ENCODE measurements around the gene CDYL.
"Not testable (repeated sequence)": the region's sequence is repeated elsewhere in the genome, so short reads cannot be mapped to it uniquely, and the experiment has no call there.

CDYL gene

DNA sequence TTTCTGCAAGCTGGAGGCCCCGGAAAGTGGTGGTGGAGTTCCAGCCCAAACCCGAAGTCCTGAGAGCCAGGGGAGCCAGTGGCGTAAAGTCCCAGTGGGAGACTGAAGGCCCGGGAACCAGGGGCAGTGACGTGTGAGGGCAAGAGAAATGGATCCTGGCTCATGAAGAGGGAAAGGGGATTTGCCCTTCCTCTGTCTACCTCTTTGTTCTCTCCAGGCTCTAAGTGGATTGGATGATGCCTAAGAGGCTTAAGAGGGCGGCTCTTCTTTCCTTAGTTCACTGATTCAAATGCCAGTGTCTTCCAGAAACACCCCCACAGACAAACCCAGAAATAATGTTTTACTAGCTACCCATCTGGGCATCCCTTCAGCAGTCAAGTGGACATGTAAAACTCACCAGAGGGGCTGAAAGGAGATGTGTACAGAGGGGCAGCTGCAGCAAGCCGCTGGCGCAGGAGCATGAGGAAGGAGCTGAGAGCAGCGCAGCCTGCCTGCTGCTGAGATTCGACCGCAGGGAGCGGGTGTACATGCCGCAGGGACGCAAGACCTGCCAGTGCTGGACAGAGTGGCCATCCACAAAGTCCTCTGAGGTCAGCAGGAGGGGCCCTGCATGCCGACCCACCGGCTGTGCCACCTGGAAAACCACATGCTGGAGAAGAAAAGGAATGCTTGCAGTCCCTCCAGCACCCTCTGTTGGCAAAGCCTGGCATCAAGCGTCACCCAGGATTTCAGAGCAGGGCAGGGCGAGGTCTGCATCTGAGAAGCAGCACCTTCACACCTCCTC lies 29.5 kb downstream of the CDYL start:
- DNase-seq = no peak

DNA sequence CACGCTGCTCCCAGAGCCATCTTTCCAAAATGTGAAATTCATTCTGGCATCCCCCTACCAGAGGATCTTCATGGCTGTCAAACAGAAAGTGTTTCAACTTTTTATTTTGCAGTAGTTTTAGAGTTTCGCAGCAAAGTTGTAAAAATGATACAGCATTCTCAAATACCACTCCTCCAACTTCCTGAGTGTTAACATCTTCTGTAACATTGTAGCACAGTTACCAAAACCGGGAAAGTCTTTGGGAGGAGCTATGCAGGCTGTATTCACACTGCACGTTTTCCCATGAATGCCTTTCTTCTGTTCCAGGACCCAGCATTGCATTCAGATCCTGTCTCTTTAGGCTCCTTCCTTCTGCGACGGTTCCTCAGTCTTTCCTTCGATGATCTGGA lies 30.1 kb downstream of the CDYL start:
- no peak for DNase-seq

DNA sequence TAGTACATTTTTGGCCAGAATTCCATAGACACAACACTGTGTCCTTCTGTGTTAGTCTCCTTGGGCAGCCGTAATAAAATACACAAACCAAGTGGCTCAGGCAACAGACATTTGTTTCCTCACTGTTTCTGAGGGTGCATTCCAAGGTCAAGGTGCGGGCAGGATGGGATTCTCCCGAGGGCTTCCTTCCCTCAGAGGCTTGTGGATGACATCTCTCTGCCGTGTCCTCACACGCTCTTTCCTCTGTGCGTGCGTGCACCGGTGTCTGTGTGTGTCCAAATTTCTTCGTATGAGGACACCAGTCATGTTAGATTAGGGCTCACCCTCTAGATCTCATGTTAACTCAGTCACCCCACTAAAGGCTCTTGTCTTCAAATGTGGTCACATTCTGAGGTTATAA lies 30.6 kb downstream of the CDYL start:
- DNase-seq = no peak

DNA sequence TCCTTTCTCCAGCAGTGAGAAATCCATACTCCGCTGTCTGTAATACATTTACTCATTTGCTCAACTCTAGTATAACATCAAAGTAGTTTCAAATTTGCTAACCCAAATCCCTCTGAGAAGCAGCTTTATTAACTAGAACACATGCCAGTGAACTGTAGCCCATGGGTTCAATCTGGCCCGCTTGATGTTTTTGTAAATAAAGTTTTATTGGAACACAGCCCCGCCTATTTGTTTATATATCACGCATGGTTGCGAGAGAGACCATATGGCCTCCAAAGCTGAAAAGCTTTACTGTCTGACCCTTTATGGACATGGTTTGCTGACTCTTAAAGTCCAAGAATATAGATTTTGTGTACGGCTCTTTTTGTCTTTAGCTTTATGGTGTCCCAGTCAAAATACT lies 32.2 kb downstream of the CDYL start:
- no peak for DNase-seq

DNA sequence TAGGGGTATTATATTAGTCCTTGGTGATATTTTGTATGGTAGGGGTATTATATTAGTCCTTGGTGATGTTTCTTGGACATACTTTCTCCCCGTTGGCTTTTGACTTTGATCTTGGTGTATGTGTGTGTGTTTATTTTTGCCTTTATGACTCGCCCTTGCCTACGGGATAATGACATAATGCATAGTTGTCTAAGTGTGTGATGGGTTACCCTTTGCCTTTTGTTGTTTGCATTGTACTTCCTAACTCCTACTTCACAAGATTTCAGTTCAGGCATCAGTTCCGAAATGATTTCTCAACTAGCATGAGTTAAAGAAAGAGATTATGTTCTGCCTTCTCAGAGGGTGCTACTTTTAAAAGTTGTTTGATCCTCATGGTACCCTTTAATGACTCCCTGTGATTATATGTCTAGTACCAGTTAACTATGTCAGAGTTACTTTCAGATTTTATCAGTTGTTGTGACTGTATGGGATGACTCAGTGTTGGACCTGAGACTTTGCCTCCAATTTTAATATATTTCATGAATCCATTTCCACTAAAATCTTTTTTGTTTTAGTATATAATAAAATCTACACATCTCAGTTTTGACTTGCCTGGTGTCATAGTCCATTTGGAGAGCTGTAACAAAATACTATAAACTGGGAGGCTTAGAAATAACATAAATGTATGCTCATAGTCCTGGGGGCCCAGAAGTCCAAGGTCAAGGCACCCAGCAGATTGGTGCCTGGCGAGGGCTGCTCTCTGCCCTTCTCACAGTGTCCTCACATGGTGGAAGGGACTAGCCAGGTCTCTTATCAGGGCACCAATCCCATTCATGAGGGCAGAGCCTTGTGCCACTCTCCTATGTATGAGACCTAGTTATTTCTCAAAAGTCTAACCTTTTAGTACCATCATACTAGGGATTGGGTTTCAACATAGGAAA lies 34.1 kb downstream of the CDYL start:
- DNase-seq = no peak

DNA sequence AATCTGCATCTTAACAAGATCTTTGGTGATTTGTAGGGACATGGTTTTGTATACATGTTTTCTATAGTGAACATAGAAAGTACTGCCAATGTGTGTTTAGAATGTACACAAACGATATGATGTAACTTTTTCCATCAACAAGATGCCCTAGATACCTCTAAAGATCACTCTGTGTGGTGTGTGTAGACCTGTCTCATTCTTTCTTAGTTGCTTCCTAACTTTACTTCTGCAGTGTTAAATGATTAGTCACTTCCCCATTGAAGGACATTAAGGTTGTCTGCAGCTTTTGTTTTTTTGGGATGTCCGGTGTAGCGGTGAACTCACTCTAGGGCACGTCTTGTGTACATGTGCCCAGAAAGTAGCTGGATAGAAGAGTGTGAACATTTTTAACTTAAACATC lies 35.9 kb downstream of the CDYL start:
- DNase-seq = no peak

DNA sequence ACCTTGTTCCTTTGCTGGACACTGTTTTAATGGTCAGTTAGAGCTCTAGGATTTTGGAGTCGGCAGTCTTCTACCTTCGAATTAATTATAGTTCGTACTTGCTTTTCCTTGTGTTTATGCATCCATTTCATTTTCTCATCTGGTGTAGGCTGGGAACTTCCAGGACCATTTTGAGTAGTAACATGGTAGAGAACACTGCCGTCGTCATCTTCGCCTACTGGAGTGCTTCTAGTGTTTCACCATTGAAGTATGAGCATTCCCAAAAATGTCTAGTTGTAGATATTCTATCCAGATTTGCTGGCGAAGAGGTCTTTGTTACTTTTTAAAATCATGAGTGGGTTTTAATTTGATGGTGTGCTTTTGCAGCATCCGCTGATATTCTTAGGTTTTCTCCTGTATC lies 36.9 kb downstream of the CDYL start:
- no peak for DNase-seq

DNA sequence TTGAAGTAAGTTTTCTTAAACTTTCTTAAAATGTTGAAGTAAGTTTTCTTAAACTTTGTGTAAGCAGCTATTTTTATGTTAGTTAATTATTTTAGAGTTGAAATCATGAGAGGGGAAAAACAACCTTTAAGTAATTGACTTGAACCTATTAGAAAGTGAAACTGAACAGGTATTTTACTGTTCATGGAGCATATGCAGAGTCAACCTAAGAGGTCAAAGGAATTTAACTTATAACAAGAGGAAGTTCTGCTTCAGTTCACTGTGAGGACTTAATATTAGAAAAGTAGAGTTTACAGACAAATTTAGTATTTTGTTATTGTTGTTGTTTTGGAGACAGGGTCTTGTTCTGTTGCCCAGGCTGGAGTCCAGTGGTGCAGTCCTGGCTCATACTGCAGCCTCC lies 38.0 kb downstream of the CDYL start:
- no peak for DNase-seq

DNA sequence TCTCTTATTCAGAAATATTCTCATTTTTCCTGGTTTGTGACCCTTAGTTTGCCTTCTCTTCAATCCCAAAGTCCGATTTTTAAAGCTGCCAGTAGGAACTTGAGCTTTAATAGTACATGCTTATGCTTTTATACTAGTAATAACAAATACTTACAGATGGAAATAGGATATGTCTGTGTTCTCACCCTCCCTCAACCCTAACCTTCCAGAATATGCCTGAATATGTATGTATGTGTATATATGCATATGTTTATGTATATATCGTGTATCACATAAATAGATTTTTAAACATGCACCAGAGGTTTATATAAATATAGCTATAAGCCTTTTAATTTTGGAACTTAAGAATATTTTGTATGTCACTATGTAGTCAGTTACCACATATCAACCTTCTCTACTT lies 38.8 kb downstream of the CDYL start:
- DNase-seq = no peak

DNA sequence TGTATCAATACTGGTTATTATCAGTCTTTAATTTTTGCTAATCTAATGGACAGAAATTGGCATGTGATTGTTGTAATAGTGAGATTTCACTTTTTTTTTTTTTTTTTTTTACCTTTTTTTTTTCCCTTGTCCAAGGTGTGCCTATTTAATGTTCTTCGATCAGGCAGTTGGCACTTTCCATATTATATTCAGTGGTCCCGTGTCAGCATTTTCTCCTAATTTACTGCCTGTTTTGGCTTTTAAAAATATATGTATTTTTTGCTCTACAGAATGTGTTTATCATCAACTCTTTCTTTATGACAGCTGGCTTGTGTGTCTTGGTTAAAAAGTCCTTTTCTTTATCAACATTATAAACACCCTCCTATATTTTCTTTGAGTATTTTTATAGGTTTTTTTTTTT lies 39.4 kb downstream of the CDYL start:
- no peak for DNase-seq

DNA sequence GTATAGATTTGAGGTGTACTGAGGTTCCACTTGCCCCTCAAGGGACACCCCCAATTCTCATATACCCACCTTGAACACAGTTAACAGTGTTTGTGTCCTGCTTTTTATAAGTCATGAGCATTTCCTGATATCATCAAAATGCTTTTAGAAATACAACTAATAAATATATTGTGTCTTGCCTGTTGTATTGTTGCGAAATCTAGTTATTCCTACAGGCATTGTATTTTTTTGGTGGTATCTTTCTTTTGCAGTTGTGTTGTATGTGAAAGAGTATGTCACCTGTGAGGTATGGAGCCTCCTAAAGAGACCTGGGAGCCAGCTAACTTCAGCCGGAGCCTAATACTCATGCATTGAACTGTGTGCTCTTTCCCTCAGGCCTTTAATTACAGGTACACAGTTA lies 40.7 kb downstream of the CDYL start:
- DNase-seq = no peak

DNA sequence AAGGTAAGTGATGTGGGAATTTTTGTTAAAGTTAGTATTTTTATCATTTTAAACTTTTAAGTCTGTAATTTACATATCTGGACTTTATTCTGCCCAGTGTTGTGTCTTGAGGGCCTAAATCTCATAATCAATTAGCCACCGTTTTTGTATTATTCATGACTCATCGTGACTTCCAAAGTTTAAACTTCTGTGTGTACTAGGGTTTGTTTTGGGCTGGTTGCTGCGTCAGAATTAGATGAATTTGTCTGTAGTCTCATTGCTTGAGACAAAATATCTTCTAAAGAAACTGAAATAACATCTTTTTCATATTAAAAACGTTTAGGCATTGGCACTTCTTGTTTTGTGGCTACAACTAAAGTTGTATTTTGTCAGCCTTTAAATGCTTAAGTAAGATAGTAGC lies 41.3 kb downstream of the CDYL start:
- no peak for DNase-seq

DNA sequence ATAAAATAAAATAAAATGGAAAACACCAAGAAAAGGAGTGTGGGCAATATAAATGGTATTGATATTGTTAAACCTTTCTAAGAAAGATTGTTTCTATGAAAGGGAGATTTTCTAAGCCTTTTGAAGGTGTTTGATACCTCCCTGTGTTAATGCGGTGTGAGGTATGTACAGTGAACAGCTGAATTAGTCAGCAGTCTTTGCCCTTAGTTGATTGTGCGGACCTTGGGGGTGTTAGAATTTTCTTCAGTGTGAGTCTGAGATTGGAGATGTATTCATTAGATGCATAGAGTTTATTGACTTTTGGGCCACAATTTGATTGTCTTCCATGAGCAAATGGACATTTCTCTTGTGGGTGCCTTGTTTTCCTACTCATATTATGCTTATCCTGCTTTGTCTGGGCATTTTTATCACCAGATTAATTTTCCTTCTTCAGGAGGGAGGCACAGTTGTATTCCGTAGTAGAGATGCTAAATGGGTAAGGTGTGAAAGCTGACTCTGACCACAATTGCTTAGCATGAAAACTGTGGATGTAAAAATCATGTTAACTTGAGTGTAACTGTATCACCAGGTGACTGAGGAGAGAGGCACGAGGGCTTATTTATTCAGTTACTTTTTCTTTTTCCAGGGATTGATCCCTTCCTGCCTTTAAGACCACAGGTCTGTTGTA lies 42.2 kb downstream of the CDYL start:
- no peak for DNase-seq

DNA sequence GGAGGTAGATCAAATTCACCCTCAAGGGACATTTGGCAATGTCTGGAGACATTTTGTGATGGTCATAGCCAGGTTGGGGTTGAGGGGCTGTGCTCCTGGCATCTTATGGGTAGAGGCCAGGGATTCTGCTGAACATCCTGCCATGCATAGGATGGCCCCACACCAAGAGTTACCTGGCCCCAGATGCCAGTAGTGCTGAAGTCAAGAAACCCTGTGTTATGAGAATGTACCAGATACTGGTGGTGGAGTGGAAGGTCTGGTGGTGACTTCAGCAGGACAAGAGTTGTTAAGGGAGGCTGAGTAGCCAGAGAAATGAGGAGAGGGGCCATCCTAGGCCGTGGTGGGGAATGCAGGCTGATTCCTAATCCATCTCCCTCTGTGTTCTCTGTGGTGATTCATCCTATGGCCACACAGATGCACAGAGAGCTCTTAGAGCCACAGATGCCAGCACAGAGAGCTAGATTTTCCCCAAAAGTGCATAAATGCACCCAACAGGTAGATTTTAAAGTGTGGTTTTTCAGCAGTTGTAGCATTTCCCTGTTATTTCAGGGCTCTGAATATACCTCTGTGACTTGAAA lies 43.6 kb downstream of the CDYL start:
- DNase-seq = no peak

DNA sequence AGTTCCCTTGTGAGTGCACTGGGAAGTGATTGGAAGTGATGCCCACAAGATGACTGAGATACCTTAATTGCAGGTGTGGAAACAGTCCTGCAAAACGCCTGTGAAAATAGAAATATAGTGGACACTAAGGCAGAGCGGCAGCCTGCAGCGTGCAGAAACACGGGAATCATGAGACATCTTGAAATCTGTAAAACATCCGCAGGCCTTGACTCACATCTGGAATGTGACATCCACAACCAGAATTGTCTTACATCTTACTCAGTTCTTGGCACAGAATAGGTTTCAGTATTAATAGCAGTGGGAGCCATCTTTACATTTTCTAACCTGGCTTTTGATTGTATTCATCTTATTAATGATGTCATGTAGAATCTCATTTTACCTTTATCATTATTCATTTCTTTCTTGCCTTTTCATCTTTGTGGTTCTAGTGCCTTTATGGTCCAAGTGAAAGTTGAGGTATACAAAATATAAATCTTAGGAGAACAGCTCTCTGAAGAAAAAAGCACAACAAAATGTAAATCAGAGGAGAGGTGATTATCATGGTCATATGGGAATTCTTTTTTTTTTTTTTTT lies 44.6 kb downstream of the CDYL start:
- DNase-seq = no peak

DNA sequence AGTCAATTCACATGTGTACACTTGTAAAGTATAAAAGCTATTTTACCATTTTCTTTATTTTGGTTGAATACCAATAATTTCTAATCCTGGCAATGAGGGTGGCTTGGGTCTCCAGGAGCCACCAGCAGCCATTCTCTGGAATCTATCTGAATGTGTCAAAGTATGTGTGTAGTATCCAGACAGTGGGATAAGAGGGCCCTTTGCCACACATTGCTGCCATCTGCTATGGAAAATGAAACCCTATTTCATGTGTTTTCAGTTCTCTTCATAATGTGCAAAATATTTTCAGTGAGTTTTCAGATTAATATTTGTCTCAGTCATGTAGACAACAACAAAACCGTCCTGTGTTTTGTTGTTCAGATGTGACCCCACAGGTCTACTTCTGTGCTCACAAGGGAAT lies 46.3 kb downstream of the CDYL start:
- DNase-seq = no peak

DNA sequence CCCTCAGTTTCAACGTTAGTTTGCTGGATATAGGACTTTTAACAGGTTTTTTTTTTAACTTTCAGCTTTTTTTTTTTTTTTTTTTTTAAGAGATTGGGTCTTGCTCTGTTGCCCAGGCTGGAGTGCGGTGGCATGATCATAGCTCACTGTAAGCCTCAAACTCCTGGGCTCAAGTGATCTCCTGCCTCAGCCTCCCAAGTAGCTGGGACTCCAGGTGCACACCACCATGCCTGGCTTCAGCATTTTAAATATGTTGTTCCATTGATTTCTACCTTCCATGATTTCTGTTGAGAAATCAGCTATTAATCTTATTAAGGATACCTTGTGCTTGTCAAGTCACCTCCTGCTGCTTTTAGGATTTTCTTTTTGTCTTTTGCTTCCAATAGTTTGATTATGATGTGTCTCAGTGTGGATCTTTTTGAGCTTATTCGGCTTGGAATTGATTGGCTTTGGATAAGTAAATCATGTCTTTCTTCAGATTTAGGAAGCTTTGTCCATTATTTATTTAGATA lies 52.0 kb downstream of the CDYL start:
- no peak for DNase-seq

DNA sequence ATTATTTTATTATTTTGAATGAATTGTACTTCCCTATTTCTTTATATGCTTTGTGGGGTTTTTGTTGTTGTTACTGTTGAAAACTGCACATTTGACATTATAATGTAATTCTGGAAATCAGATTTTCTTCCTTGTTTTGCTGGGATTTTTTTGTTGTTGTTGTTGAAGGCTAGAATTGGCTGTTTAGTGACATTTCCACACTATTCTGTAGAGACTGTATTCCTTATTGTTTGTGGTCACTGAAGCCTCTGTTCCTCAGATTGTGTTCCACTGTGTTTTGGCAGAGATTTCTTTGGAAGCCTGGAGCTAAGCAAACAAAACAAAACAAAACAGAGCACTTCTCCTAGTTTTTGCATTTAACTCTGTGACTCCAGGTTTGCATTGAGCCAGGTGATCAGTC lies 52.9 kb downstream of the CDYL start:
- DNase-seq = no peak

DNA sequence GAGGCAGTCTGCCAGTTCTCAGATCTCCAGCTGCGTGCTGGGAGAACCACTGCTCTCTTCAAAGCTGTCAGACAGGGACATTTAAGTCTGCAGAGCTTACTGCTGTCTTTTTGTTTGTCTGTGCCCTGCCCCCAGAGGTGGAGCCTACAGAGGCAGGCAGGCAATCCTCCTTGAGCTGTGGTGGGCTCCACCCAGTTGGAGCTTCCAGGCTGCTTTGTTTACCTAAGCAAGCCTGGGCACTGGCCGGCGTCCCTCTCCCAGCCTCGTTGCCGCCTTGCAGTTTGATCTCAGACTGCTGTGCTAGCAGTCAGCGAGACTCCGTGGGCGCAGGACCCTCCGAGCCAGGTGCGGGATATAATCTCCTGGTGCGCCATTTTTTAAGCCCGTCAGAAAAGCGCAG lies 59.3 kb downstream of the CDYL start:
- DNase-seq = not testable (repeated sequence)

DNA sequence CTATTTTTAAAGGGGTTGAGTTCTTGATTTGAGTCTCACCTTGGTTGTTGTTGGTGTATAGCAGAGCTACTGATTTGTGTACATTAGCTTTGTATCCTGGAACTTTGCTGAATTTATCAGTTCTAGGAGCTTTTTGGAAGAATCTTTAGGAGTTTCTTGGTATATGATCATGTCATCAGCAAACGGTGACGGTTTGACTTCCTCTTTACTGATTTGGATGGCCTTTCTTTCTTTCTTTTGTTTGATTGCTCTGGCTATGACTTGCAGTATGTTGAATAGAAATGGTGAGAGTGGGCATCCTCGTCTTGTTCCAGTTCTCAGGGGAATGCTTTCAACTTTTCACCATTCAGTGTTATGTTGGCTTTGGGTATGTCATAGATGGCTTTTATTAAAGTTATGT lies 64.0 kb downstream of the CDYL start:
- DNase-seq = no peak

DNA sequence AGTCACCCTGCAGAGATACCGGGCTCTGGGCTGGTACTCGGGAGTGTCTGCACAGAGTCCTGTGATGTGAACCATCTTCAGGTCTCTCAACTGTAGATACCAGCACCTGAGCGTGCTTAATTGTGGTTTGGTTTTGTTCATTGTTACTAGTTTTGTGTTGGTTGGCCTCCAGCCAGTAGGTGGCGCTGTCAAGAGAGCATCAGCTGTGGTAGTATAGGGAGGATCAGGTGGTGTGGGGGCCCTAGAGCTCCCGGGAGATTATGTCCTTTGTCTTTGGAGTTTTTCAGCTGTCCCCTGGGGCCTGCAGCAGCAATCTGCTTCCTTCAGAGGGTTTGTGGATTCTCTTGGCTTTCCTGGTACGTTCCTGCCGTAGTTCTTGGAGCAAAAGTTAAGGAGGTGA lies 67.9 kb downstream of the CDYL start:
- DNase-seq = no peak

DNA sequence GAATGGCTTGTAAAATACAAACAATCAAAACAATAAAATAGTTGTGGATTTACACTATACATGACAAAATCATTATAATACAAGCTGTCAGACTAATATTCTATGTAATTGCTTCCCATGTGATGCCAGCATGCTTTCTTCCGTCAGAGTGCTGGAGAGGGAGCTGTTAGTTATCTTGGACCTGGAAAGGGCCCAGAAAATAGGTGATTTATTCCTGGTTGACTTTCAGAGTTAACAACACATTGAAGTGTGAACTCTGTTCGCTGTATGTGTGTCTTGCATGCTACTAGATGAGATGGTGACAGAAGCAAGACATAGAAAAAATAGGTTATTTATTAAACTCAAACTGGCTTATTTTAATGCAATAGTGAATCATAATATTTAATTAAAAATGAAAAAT lies 70.2 kb downstream of the CDYL start:
- DNase-seq = no peak

All from cortex of kidney (tissue), 1 donor.